ENCODE results near the gene THOC6. TPM values are rescaled to one million over a fixed set of nuclear protein-coding genes. Genes with fewer than 3 reads are reported as not detected.

Gene THOC6
- total RNA-seq (2014; rRNA removed) = 18.0 and 18.7 TPM in 2 replicates
- 16.9 TPM for polyA plus RNA-seq (2012)

DNA sequence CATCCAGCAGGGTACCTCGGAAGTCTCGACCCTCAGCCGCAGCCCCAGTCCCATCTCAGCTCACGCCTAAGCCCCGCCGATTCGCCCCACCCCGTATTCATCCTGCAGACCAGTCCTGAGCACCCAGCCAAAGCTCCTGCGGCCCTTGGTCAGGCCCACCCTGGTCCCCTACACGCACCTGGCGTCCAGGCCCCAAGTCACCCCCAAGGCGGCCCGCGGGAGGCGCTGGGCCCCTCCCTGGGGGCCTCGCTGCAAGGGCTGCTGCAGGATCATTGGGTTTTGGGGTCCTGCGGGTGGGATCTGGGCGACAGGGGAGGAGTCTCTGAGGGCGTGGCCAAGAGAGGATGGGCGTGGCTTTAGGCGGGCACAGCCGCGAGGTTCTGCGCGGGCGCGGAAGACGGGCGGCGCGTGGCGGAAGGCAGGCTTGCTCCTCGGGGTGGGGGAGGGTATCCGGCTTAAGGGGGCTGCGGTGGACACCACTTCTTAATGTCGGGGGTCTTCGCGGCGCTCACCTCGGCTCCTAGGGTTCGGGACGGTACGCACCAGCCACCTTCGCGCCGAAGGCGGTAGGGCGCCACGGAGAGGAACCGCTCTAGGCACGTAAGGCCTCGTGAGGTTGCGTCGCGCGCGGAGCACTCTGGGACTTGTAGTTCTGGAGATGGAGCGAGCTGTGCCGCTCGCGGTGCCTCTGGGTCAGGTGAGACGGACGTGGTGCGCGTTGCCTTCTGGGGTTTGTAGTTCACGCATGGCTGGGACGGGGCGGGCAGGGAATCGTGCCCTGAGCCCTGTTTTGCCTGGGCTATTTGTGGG is at the start of gene THOC6, which contains the start of gene HCFC1R1:
THOC6 (plus strand) TSS at position 367 of the 810 bp plus-strand sequence; CDS start at position 659, 292 bp downstream.
HCFC1R1 (minus strand) TSS at position 274 of the 810 bp plus-strand sequence; CDS start at position 273, 1 bp downstream.
- DNase-seq (ENCODE audit: low read depth) = peak; percentile 98

GRCh38 chr16:2974319-2975056 is 49.3 kb upstream of the THOC6 start:
- DNase-seq (ENCODE audit: low read depth) = no peak

DNA sequence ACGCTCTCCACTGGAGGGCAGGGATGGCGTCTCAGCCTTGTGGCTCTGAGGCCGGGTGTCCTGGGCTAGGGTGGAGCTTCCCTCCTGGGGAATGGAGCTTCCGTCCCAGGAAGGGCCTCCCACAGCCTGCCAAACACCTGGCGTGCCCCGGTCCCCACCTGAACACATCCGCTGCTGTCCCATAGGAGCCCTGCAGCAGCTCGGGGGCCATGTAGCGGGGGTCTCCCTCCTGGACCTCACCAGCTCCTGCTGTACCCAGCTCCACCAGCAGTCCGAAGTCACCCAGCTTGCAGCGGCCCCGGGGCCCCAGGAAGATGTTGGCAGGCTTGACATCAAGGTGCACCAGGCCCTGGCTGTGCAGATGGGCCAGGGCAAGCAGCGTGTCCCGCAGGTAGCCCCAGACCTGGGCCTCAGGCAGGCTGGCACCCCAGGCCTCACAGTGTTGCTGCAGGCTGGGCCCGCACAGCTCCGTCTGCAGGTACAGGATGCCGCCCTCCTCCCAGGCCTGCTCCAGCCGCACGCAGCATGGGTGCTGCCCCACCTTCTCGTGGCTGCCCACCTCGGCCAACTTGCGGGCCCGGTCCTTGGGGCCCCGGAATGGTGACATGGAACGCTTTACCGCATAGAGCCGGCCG is 48.6 kb upstream of the THOC6 start:
- DNase-seq (ENCODE audit: low read depth) = no peak

- no peak for DNase-seq (ENCODE audit: low read depth)
Measured at GRCh38 chr16:2976201-2976600, 47.6 kb upstream of the THOC6 start.

- no peak for DNase-seq (ENCODE audit: low read depth)
Measured at GRCh38 chr16:2976673-2977072, 47.2 kb upstream of the THOC6 start.

- no peak for DNase-seq (ENCODE audit: low read depth)
Measured at GRCh38 chr16:2977440-2977839, 46.4 kb upstream of the THOC6 start.

DNA sequence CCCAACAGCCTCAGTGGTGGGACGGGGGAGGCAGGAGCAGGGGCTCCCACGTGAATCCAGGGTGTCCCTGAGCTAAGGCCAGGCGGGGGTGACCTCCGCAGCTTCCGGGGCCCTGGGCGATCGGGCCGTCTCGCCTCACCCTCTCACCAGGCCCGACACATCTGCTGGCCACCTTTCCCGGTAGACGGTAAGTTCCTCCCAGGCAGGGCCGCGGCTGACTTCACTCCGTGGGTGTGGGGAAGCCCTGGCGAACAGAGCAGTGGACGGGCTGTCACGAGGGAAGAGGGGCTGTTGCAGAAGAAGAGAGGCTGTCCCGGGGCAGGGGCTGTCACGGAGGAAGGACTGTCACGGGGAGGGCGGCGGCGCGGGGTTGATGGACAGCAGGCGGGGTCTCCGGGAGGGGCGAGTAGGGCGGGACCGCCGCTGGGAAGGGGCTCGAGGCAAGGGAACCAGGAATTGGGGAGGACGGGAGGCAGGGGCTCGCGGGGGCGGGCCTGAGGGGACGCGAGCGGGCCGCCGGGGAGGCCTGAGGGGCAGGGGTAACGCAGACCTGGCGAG is 44.1 kb upstream of the THOC6 start:
- no peak for DNase-seq (ENCODE audit: low read depth)

DNA sequence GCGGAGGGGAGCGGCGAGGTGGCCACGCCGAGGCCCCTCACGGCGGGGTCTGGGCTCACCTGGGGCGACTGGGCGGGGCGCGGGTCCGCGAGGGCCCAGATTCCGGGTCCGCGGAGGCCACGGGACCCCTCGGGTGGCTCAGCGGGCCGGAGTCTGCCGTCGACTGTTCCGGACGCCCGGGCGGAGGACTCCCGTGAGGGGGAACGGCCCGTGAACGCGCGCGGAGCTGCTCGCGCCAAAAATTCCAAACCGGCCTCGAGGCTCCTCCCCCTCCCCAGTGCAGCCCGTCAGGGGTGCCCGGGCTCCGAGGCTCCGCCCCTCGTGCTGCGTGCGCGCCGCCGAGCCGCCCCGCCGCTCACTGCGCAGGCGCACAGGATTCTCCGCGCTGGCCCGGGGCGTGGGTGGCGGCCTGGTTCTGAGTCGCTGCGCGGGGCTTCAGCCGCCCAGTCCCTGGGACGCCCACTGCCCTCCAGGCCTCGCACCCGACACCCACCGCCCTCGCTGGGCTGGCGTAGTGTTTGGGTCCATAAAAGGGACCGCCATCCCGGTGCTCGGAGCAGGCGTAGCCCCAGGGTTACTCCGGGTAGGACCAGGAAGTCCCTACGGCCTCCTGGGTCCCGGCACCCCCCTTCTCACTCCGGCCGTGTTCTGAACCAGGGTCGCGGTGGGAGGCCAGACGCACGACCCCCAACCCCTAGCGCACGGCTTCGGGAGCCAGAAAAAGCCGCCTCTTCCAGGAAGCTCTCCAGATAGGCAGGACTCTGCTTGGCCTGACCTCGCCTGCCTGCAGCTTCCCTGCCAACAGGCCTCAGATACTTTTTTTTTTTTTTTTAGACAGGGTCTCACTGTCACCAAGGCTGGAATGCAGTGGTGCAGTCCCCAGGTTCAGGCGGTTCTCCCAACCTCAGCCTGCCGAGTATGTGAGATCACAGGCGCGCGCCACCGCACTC is 43.3 kb upstream of the THOC6 start, which contains the start of gene PKMYT1:
PKMYT1 (minus strand) TSS at position 220 of the 950 bp plus-strand sequence. CDS start 789 bp downstream, outside the sequence.
- peak; percentile 82 for DNase-seq (ENCODE audit: low read depth)

DNA sequence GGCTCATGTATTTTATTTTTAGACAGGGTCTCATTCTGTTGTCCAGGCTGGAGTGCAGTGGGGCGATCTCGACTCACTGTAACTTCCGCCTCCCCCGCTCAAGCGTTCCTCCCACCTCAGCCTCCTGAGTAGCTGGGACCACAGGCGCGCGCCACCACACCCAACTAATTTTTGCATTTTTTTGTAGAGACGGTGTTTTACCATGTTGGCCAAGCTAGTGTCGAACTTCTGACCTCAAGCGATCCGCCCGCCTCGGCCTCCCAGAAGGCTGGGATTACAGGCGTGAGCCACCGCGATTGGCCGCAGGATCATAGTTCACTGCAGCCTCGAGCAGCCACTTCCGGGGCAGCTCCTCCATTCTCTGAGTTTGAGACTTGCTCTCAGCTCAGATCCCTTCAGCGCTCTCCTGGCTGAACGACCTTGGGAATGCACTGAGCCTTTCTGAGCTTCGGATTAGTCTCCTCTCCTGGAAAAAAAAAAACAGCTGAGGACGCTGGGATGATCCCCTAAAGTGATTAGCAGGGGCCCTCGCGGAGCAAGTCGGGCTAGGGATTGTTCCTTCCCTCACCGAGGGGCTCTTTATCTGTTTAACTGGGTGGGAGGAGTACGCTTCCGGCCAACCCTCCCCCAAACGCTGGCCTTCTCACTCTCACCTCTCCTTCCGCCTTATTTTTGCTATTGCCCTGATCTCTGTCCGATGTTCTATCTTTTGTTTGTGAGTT is 42.5 kb upstream of the THOC6 start:
- DNase-seq (ENCODE audit: low read depth) = no peak

- no peak for DNase-seq (ENCODE audit: low read depth)
Measured at GRCh38 chr16:2981899-2982250, 42.0 kb upstream of the THOC6 start.

DNA sequence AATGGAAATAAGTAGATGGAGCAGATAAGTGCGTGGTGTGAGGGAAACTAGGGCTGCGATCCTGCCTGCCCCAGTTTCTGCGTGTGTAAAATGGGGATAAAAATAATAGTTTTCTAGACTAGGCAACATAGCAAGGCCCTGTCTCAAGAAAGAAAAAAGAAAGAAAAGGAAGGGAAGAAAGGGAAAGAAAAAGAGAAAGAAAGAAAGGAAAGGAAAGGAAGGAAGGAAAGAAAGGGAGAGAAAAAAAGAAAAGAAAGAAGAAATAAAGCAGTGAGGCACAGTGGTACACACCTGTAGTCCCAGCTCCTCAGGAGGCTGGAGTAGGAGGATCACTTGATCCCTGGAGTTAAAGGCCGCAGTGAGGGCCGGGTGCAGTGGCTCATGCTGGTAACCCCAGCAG is 41.4 kb upstream of the THOC6 start:
- no peak for DNase-seq (ENCODE audit: low read depth)

DNA sequence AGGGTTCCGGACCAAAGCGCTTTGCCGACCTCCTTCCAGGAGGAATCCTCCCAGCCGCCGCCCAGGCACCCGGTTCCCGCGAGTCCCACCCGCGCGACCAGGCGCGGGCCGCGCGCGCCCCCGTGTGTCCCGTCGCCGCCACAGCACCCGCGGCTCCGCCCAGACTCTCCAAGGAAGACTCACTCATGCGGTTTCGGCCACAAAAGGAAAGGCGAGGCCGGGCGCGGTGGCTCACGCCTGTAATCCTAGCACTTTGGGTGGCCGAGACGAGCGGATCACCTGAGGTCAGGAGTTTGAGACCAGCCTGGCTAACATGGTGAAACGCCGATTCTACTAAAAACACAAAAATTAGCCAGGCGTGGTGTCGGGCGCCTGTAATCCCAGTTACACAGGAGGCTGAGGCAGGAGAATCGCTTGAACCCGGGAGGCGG is 40.1 kb upstream of the THOC6 start:
- peak; percentile 81 for DNase-seq (ENCODE audit: low read depth)

GRCh38 chr16:2985462-2985861 is 38.4 kb upstream of the THOC6 start:
- peak; percentile 76 for DNase-seq (ENCODE audit: low read depth)

DNA sequence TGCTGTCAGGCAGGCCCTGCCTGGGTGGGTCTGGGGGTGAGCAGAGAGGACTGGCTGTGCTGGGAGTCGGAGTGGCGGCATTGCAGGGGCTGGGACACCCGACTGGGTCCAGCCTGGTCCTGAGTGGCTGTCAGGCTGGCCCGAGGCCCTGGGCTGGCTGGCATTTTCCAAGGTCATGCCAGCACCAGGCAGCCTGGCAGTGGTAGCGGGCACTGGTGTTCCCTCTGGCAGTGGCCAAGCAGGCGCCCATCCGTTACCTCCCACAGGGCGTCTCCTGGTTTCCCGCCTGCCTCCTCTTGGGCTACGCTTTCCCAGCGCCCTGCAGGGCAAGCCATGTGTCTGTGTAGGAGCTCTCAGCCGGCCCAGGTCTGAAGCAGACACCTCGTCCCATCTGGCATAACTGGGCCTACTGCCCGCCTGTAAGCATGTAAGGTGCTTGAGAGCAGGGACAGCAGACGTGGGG is 37.9 kb upstream of the THOC6 start:
- no peak for DNase-seq (ENCODE audit: low read depth)

GRCh38 chr16:2986623-2987188 is 37.1 kb upstream of the THOC6 start:
- DNase-seq (ENCODE audit: low read depth) = no peak

- no peak for DNase-seq (ENCODE audit: low read depth)
Measured at GRCh38 chr16:2987286-2987685, 36.5 kb upstream of the THOC6 start.

GRCh38 chr16:2987833-2988232 is 36.0 kb upstream of the THOC6 start:
- DNase-seq (ENCODE audit: low read depth) = peak; percentile 53

DNA sequence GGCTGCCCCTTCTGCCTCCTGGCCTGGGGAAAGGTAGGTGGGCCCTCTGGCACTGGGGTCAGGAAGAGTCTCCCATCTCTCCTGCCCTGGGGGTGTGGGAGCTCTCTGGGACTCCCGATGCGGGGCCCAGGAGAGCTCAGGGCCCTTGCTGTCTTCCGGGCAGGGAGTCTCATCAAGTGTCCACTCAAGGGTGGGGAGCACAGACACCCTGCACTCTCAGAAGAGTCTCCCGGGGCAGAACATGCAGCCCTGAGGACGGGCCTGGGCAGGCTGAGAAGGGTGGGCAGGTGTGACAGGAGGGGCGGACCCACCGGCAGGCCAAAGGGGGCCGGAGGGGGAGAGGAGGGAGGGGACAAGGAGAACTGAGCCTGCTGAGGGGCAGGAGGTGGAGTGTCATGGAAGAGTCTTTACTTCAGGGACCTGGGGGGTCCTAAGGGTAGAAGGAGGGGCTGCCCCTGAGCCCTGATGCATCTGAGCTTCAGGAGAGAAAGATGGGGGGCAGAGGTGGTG is 35.2 kb upstream of the THOC6 start:
- no peak for DNase-seq (ENCODE audit: low read depth)

DNA sequence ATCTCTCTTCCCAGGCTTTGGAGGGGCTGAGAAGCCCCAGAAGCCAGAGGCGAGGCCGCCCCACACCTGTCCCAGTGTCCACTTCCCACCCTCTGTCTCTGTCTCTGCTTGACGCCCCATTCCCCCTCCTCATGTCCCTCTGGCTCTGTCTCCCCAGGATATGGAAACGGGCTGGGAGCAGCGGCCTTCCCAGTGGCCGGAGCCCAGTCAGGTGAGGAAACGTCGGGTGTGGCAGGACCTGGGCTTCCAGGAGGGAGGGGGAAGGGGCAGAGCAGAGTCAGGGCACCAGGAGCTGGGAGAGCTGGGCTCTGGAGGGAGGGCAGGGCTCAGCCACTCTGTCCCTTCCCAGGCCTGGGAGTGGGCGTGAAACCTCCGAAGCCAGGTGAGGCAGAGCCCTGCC is 32.9 kb upstream of the THOC6 start:
- DNase-seq (ENCODE audit: low read depth) = no peak
